Inflammatory macrophage treated with lipopolysaccharide for 4 hours (primary cell): Measurements from ENCODE around the gene RDH16.
"Not testable (repeated sequence)": the region's sequence is repeated elsewhere in the genome, so short reads cannot be mapped to it uniquely, and the experiment has no call there.

Experiments
- DNase-seq: peaks from one replicate; pipeline ENCODE4 v3.0.0-alpha.2; 2020

Gene RDH16

GRCh38 chr12:56951582-56952339, 5.6 kb downstream of the RDH16 start:
- no peak for DNase-seq

DNA sequence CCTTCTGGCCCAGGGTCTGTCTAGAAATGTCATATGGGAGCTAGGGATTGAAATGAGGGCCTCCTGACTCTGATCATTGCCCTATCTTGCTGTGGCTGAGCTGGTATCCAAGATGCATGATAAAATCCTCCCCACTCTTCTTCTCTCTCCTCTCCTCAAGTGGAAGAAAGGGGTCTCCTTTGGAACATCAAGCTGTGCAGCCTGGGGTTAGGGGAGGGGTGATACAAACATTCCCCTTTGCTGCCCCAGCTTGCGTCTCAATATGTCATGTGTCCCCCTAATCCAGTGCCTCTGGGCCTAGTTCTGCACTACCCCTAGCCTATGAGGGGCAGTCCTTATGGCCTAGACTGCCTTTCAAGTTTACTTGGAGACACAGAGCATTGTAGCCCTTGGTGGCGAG, 8.5 kb downstream of the RDH16 start:
- no peak for DNase-seq

- no peak for DNase-seq
These were observed 9.0 kb downstream of the RDH16 start for GRCh38 chr12:56948457-56948777.

DNA sequence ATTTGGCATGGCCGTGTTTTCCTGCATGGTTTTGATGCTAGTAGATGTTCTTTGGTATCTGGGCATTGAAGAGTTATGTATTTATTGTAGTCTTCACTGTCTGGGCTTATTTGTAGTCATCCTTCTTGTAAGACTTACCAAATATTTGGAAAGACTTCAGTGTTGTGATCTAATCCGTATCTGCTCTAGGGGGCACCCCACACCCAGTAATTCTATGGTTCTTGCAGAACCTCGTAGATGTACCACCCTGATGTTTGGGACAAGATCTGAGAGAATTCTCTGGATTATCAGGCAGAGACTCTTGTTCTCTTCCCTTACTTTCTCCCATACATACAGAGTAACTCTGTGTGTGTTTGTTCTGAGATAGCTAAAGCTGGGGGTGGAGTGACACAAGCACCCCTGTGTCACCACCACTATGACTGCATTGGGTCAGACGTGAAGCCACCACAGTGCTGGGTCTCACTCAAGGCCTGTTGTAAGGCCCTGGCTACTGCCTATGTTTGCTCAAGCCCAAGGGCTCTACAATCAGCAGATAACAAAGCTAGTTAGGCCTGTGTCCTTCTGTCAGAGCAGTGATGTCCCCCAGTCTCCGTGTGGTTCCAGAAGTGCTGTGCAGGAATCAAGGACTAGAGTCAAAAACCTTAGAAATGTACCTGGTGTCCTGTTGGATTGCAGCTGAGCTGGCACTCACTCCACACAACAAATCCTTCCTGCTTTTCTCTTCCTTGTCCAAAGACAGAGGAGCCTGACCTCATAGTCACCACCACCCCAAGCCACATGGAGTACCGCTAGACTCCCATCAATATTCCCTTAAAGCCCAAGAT, 9.6 kb downstream of the RDH16 start:
- DNase-seq, result peak; percentile 33

- DNase-seq, result no peak
These were observed 13.5 kb downstream of the RDH16 start for GRCh38 chr12:56943878-56944277.

GRCh38 chr12:56943374-56943773, 14.0 kb downstream of the RDH16 start:
- DNase-seq, result not testable (repeated sequence)

- peak; percentile 42 for DNase-seq
These were observed 15.9 kb downstream of the RDH16 start for GRCh38 chr12:56941299-56942017.

- not testable (repeated sequence) for DNase-seq
These were observed 16.5 kb downstream of the RDH16 start for GRCh38 chr12:56940942-56941298.

- DNase-seq, result no peak
These were observed 21.7 kb downstream of the RDH16 start for GRCh38 chr12:56935752-56936151.

- no peak for DNase-seq
These were observed 22.3 kb downstream of the RDH16 start for GRCh38 chr12:56935157-56935556.

DNA sequence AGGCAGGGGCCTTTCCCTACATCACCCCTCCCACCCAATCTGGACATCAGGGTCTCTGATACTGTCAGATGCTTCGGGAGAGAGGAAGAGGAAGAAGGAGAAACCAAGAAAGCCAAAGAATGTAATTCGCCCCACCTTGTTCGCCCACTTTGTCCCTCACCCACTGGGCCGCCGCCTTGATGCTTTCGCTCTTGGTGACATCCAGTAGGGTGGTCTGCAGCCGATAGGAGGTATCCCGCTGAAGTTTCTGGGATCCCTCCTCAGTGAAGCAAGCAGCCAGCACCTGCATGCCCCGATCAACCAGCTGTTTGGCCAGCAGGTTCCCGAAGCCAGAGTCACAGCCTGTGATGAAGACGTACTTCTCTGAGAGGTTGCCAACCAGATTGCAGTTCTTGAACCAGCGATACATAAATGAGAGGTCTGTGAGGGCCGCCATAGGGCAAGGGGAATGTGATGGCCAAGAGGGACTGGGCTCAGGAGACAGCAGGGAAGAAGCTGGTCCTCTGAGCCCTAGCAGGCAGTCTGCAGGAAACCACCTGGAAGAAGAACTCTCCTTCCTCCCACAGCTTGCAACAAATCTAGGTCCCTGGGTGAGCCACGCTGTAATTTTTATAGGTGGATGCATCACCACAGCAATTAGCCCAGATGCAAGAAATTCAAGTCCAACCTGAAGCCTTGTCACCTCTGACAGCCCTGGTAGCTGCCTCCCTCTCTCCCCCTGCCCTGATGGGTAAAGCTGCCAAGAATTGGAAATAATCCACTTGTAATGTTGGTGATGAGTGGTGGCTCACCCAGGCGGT, 23.4 kb downstream of the RDH16 start, which contains the start of gene SDR9C7:
SDR9C7 (minus strand) TSS at position 583 of the 800 bp plus-strand sequence; CDS start at position 436, 147 bp downstream.
- DNase-seq, result no peak

DNA sequence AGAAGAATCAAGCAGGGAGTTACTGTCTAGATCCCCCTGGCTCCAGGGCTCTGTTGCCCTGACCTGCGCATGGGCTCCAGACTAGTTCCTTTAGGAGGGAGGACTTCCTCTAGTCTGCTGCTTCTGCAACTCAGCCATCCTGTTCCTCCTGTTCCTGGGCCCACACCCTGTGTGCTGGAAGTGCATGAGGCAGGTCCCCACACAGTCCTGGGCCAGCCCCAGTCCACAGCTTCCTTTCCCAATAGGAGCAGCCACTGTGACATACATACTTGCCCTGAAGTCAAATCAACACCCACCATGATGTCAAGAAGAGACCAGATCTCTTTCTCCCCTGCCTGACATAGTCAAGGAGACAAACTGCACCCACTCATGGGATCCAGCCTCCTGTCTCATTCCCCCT, 24.5 kb downstream of the RDH16 start:
- DNase-seq, result peak; percentile 74

DNA sequence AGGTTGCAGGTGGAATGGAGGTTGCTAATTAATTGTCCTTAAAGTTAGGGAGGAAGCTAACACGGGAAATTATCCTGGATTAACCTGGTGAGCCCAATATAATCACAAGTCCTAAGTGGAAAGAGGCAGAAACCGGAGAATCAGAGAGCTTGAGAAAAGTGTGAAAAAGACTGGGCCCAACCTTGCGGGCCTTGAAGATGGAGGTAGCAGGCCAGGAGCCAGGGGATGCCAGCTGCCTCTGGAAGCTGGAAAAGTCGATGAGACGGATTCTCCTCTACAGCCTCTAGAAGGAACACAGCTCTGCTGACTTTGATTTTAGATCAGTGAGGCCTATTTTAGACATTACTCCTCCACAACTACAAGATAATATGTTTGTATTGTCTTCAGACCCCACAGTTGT, 25.3 kb downstream of the RDH16 start:
- DNase-seq, result no peak

GRCh38 chr12:56931474-56931978, 25.9 kb downstream of the RDH16 start:
- peak; percentile 70 for DNase-seq

DNA sequence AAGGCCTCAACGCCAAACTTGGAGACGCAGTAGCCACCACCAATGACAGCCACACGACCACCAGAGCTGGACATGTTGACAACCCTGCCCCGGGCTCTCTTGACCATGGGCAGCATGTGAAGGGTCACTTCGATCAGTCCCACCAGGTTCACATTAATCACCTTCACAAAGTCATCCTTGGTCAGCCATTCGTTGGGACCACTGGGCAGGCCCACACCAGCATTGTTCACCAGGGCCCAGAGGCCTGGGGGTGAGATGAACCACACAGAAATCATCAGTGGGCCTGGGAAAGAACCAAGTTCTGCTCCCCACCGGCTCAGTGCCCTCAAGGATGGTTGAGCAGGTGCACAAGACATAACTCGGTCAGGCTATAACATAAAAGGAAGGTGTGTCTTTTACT, 27.2 kb downstream of the RDH16 start:
- DNase-seq, result no peak

GRCh38 chr12:56929780-56930179, 27.6 kb downstream of the RDH16 start:
- no peak for DNase-seq

- peak; percentile 5 for DNase-seq
These were observed 29.1 kb downstream of the RDH16 start for GRCh38 chr12:56928262-56928661.

DNA sequence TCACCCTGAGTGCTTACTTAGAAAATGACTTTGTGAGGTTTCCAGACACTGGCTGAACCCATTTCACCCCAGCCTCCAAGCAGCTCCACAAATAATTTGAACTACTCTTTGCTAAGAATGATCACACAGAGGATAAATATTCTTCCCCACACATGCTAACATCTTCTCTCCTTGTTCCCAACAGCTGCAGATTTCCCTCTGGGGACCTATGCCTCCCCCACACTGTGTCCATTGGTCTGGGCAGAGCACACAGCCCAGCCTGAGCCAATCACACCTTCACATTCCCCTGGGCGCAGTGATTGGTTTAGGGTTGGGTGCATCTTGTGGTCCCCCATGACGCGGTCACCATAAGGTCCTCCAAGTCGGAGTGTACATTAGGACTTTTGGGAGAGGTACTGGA, 30.1 kb downstream of the RDH16 start:
- DNase-seq, result no peak

DNA sequence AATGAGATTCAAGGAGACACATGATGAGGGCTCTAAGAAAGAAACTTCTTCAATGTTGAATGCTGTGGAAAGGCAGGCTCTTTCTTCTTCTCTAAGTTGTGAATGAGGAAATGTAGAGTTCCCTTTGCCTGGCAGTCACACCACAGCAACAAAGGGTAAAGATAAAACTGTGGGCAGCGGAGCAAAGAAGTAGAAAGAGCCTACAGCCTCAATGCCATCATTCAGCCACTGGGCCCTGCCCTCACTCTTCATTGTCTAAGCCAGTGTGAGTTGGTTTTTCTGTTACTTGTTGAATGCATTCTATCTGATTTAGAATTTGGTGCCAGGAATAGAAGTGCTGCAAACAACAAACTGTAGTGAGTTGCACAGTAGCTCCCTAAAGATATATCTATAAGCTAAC, 35.4 kb downstream of the RDH16 start:
- DNase-seq, result peak; percentile 53

DNA sequence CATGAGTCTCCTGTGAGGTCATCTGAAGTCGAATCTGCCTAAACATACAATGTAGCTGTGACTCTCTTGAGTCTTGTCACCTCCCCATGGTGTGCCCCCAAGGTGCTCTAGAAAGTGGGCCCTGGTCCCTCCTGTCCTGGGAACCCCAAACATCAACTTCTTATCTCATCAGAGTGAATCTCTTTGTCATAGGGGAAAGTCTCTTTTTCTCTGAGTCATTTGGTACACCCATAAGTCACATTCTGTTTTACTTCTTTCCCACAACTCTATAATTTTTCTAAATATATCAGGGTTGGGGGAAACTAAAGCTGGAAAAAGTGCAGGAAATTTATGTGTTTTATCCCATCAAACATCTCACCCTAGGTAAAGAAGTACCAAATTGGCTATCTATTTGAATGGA, 36.1 kb downstream of the RDH16 start:
- no peak for DNase-seq

GRCh38 chr12:56918139-56918538, 39.3 kb downstream of the RDH16 start:
- DNase-seq, result not testable (repeated sequence)

DNA sequence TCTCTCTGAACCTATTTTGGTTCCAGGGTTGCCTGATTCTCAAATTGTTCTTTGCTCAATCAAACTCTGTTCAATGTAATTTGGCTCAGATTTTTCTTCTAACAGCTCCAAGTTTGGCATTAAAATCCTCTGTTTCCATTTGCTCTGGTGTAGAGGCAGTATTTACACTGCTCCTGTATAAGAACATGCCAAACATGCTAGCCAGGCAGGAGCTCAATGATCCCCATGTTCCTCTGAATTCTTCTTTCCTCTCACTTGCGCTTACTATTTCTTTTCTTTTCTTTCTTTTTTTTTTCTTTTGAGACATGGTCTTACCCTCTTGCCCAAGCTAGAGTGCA, 40.4 kb downstream of the RDH16 start:
- DNase-seq, result no peak
